HG03460 (cell line): Measurements from ENCODE around the gene CYP1A2.

ENCODE experiments used
- ATAC-seq: cut with Tn5 transposase; IDR thresholded peaks from one replicate; pipeline ENCODE4 v1.9.1; 2021; ENCODE audit not compliant: unreplicated experiment

The CYP1A2 gene

GRCh38 chr15:74802862-74803447 is 54.3 kb downstream of the CYP1A2 start:
- ATAC-seq, result no peak

DNA sequence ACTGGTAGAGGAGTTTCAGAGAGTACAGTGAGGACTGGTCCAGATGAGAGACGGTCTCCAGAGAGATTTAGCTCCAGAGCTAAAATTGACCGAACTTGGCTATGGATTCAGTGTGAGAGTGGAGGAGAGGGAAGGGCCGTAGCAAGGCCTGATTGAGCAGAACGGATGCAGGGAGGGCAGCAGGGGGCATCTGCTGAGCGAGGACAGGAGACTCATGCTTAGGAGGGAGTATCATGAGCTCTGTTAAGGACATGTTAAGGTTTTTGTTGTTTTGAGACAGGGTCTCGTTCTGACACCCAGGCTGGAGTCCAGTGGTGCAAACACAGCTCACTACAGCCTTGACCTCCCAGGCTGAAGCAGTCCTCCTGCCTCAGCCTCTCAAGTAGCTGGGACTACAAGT is 56.3 kb downstream of the CYP1A2 start:
- no peak for ATAC-seq
